HG03520 (cell line): ENCODE data around the gene DNAJB8.

ENCODE experiments used
- ATAC-seq: cut with Tn5 transposase; IDR thresholded peaks from one replicate; pipeline ENCODE4 v1.9.1; 2021; ENCODE audit warnings: mild to moderate bottlenecking, moderate library complexity; ENCODE audit not compliant: unreplicated experiment

The DNAJB8 gene

GRCh38 chr3:128484404-128485281, 18.0 kb upstream of the DNAJB8 start:
- no peak for ATAC-seq

GRCh38 chr3:128483657-128484403, 17.1 kb upstream of the DNAJB8 start:
- ATAC-seq: no peak

- ATAC-seq: no peak
Observed at GRCh38 chr3:128482666-128483656, 16.3 kb upstream of the DNAJB8 start.

- no peak for ATAC-seq
Observed at GRCh38 chr3:128482175-128482574, 15.5 kb upstream of the DNAJB8 start.

- ATAC-seq: no peak
Observed at GRCh38 chr3:128481438-128481942, 14.8 kb upstream of the DNAJB8 start.

GRCh38 chr3:128480717-128481437, 14.2 kb upstream of the DNAJB8 start:
- no peak for ATAC-seq

GRCh38 chr3:128480278-128480677, 13.6 kb upstream of the DNAJB8 start:
- no peak for ATAC-seq

- no peak for ATAC-seq
Observed at GRCh38 chr3:128479558-128480086, 12.9 kb upstream of the DNAJB8 start.

GRCh38 chr3:128478576-128479506, 12.2 kb upstream of the DNAJB8 start:
- no peak for ATAC-seq

GRCh38 chr3:128476659-128477058, 10.0 kb upstream of the DNAJB8 start:
- no peak for ATAC-seq

- ATAC-seq: no peak
Observed at GRCh38 chr3:128475355-128475754, 8.7 kb upstream of the DNAJB8 start.

GRCh38 chr3:128473737-128474136, 7.0 kb upstream of the DNAJB8 start:
- no peak for ATAC-seq

- ATAC-seq: no peak
Observed at GRCh38 chr3:128473180-128473519, 6.5 kb upstream of the DNAJB8 start.

GRCh38 chr3:128472449-128473179, 5.9 kb upstream of the DNAJB8 start:
- ATAC-seq: no peak

GRCh38 chr3:128471720-128472119, 5.0 kb upstream of the DNAJB8 start:
- no peak for ATAC-seq

- ATAC-seq: no peak
Observed at GRCh38 chr3:128471110-128471509, 4.4 kb upstream of the DNAJB8 start.

GRCh38 chr3:128470134-128470899, 3.6 kb upstream of the DNAJB8 start:
- no peak for ATAC-seq
